NCI-H146 (cell line): ENCODE measurements around the gene GALNTL6.

Experiments
- DNase-seq: peaks from one replicate; lab custom pipeline; 2025; lab: John Stamatoyannopoulos, UW

Gene GALNTL6

GRCh38 chr4:172815499-172816164, 1002.4 kb downstream of the GALNTL6 start:
- no peak for DNase-seq

- no peak for DNase-seq
Observed at GRCh38 chr4:172818901-172819300, 1005.7 kb downstream of the GALNTL6 start.

GRCh38 chr4:172819353-172819752, 1006.1 kb downstream of the GALNTL6 start:
- no peak for DNase-seq

- no peak for DNase-seq
Observed at GRCh38 chr4:172822331-172822730, 1009.1 kb downstream of the GALNTL6 start.

- DNase-seq: no peak
Observed at GRCh38 chr4:172826346-172826745, 1013.1 kb downstream of the GALNTL6 start.

GRCh38 chr4:172826861-172827260, 1013.7 kb downstream of the GALNTL6 start:
- peak; percentile 89 for DNase-seq

GRCh38 chr4:172830295-172830764, 1017.1 kb downstream of the GALNTL6 start:
- peak; percentile 14 for DNase-seq

- DNase-seq: no peak
Observed at GRCh38 chr4:172836661-172837060, 1023.5 kb downstream of the GALNTL6 start.

GRCh38 chr4:172838111-172838510, 1024.9 kb downstream of the GALNTL6 start:
- DNase-seq: no peak

GRCh38 chr4:172838943-172839342, 1025.7 kb downstream of the GALNTL6 start:
- no peak for DNase-seq

GRCh38 chr4:172842779-172843178, 1029.6 kb downstream of the GALNTL6 start:
- no peak for DNase-seq

GRCh38 chr4:172843192-172843591, 1030.0 kb downstream of the GALNTL6 start:
- DNase-seq: no peak

- no peak for DNase-seq
Observed at GRCh38 chr4:172844556-172844955, 1031.4 kb downstream of the GALNTL6 start.

- no peak for DNase-seq
Observed at GRCh38 chr4:172845281-172845680, 1032.1 kb downstream of the GALNTL6 start.

- no peak for DNase-seq
Observed at GRCh38 chr4:172850838-172851237, 1037.6 kb downstream of the GALNTL6 start.

GRCh38 chr4:172851534-172851933, 1038.3 kb downstream of the GALNTL6 start:
- no peak for DNase-seq

- no peak for DNase-seq
Observed at GRCh38 chr4:172857026-172857425, 1043.8 kb downstream of the GALNTL6 start.

- no peak for DNase-seq
Observed at GRCh38 chr4:172858731-172859230, 1045.6 kb downstream of the GALNTL6 start.

- DNase-seq: no peak
Observed at GRCh38 chr4:172865103-172865502, 1051.9 kb downstream of the GALNTL6 start.

- peak; percentile 52 for DNase-seq
Observed at GRCh38 chr4:172865531-172866127, 1052.4 kb downstream of the GALNTL6 start.

GRCh38 chr4:172866421-172866820, 1053.2 kb downstream of the GALNTL6 start:
- no peak for DNase-seq

- DNase-seq: no peak
Observed at GRCh38 chr4:172867835-172868234, 1054.6 kb downstream of the GALNTL6 start.

GRCh38 chr4:172868271-172868670, 1055.1 kb downstream of the GALNTL6 start:
- DNase-seq: no peak
